GM11168 (cell line): ENCODE data around the gene COLEC12.
"Not testable (repeated sequence)": the region's sequence is repeated elsewhere in the genome, so short reads cannot be mapped to it uniquely, and the experiment has no call there.

Source experiments
- in situ Hi-C: fragments of 300-500 bp; cut with MboI; formaldehyde crosslinking; loops from one replicate; pipeline ENCODE4 v1.12.0; 2022; ENCODE audit warnings: low sequenced_read_pairs; ENCODE audit not compliant: unreplicated experiment

The COLEC12 gene

DNA sequence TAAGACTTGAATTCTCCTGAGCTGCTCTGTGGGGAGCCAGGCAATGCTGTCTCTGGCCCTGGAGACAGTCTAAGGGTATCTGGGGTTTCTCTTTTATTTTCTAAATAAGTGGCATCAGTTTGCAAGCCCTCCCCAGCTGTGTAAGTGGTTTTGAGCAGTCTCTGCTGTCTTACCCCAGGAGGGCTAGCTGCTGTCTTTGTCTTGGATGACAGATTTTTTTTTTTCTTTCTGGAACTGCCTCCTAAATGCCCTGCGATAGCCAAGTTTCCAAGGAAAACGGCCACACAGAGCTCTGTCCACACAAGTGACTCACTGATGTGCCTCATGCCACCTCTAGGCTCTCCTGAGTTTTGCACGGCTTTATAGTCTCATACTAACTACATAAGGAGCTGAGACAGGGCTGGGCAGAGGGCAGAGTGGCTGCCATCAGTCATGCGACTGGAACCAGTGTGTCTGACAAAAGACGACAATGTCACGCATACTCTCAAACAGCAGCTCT lies 195.4 kb downstream of the COLEC12 start:
- in situ Hi-C loops = no loop called here

DNA sequence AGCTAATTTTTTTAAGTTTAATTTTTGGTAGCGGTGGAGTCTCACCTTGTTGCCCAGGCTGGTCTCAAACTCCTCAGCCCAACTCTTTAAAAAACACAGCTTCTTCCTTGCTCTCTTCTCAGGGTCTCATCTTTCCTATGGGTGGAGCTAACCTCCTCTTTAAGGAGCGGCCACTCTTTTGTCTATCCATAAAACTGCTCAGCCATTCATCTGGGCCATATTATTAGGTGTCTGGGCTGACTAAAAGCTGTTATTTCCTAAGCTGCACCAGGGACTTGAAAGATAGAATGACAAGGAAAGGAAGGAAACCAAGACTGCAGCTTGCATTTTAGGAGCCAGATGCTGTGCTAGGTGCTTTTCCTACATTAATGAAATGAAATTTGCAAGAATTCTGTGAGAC lies 196.9 kb downstream of the COLEC12 start:
- in situ Hi-C loops = no loop called here

- in situ Hi-C loops = no loop called here
Measured at GRCh38 chr18:303011-303410, 197.5 kb downstream of the COLEC12 start.

DNA sequence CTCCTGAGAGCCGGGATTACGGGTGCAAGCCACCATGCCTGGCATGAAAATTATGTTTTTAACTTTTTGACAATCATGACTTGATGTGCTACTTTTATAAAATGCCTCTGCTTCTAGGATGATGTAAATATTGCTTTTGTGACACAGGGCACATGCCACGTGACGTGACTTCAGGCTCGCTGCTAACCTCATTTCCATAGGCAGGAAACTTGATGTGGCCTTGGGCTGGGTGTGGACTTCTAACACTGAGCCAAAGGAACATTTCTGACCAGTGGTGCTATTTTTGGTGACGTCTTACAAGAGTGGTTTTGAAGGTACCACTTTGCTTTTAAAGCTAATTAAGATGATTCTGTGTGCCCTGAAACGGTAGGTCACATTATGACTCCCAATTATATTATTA lies 198.4 kb downstream of the COLEC12 start:
- in situ Hi-C loops = no loop called here

GRCh38 chr18:297936-298335 lies 202.6 kb downstream of the COLEC12 start:
- in situ Hi-C loops = no loop called here

DNA sequence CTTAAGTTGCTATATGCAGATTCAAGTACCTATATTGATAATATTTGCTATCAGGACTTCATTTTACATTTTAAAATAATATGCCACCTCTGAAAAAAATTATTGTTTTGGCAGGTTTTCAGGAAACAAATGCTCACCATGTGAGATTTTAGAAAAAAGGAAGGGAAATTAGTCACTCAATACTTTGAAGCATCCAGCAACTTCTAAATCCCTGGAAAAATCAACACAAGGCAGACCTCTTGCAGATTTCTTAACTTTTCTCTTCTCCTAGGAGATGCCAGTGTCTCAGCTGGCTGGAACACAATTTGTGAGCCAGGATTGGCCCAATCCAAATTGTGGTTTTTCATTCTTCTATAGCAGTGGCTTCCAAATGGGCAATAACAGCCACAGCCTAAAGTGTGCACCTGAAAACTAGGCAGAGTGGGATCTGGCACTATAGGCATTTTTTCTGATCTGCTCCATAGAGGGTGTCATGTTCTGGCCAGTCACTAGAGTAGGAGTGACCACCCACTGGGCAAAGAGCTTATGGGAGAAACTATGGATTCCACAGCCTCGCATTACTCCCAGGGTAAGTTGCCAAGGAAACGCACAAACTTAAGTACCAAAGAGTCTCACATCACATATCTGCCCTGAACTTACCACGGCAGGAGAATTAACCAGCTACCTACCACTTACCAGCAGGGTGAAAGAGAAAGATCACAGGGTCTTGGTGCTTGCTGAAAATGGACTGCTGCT lies 204.6 kb downstream of the COLEC12 start:
- in situ Hi-C loops = no loop called here

- in situ Hi-C loops = no loop called here
Measured at GRCh38 chr18:294566-294965, 205.9 kb downstream of the COLEC12 start.

- in situ Hi-C loops = no loop called here
Measured at GRCh38 chr18:293536-293935, 207.0 kb downstream of the COLEC12 start.

DNA sequence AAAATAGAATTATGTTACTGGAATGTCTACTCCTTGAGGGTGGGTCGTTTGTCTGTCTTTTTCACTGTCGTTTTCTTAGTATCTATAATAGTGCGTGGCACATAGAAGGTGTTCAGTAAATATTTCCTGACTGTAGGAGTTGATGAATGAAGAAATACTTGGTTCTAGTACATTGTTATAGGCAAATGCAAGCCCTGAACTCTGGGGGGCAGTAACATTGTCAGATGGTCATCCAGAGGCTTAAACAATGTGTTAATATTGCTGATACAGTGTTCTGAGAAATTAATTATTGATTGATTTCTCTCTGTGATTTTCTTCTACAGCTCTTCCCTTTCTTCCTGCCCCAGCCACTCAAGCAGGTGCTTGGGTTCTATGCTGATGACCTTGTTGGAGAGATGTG lies 208.2 kb downstream of the COLEC12 start:
- in situ Hi-C loops = no loop called here

DNA sequence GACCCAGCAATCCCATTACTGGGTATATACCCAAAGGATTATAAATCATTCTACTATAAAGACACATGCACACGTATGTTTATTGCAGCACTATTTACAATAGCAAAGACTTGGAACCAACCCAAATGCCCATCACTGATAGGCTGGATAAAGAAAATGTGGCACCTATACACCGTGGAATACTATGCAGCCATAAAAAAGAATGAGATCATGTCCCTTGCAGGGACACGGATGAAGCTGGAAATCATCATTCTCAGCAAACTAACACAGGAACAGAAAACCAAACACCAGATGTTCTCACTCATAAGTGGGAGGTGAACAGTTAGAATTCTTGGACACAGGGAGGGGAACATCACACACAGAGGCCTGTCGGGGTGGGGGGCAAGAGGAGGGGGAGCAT lies 210.5 kb downstream of the COLEC12 start:
- in situ Hi-C loops = not testable (repeated sequence)

- in situ Hi-C loops = no loop called here
Measured at GRCh38 chr18:289026-289425, 211.5 kb downstream of the COLEC12 start.

GRCh38 chr18:286515-287310 lies 213.8 kb downstream of the COLEC12 start:
- in situ Hi-C loops = no loop called here

- in situ Hi-C loops = no loop called here
Measured at GRCh38 chr18:285817-286216, 214.7 kb downstream of the COLEC12 start.

DNA sequence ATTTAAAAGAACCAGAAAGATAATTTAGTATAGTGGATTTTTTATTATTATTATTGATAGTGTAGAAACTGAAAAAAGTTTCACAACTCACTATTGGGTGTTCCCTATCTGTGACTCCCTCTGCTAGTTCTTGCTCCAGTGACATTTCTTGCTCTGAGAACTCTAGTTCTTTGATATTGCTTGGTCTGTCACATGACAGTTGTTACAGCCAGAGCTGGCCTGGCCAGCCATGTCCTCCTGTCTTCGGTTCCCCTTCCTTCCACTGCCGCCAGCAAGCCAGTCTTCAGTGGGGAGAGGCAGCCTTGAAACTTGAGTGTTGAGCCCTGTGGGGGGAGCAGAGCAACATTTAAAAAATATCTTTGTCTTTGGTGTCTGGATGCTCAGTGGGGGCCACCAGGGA lies 225.0 kb downstream of the COLEC12 start:
- in situ Hi-C loops = no loop called here

GRCh38 chr18:274313-274712 lies 226.2 kb downstream of the COLEC12 start:
- in situ Hi-C loops = no loop called here

GRCh38 chr18:273525-273924 lies 227.0 kb downstream of the COLEC12 start:
- in situ Hi-C loops = no loop called here

GRCh38 chr18:272650-273049 lies 227.9 kb downstream of the COLEC12 start:
- in situ Hi-C loops = no loop called here

- in situ Hi-C loops = no loop called here
Measured at GRCh38 chr18:269480-270095, 230.9 kb downstream of the COLEC12 start.

GRCh38 chr18:267688-268552 lies 232.6 kb downstream of the COLEC12 start, which contains the start of gene THOC1:
Gene THOC1, minus strand, starts transcription at chr18:268047. Its CDS starts 28 bp downstream, at chr18:268019.
- in situ Hi-C loops = no loop called here

GRCh38 chr18:267380-267687 lies 233.2 kb downstream of the COLEC12 start:
- in situ Hi-C loops = no loop called here
